AG04450 (cell line): ENCODE data around the gene BOLA2B. TPM values are rescaled to one million over a fixed set of nuclear protein-coding genes. Genes with fewer than 3 reads are reported as not detected.
A peak's percentile ranks its signal among the peaks of the same experiment; 100 is the strongest.

ENCODE experiments used
- CTCF ChIA-PET: fragments of 300-600, 350-600 bp; formaldehyde crosslinking; extraction: SDS; loops from one replicate; lab custom pipeline; 2022; ENCODE audit warnings: antibody characterized with exemption, inconsistent platforms; lab: Charles Lee
- POLR2A ChIA-PET: fragments of 350-600 bp; formaldehyde crosslinking; extraction: SDS; loops from one replicate; lab custom pipeline; 2021; ENCODE audit warnings: antibody characterized with exemption, inconsistent platforms; lab: Yijun Ruan, JAX
- DNase-seq: peaks from one replicate; pipeline ENCODE4 v3.0.0-alpha.2; 2011; ENCODE audit warnings: low read depth, low spot score
- H3K27ac ChIP-seq: one replicate; pipeline ENCODE4 v1.5.1; 2012; ENCODE audit warnings: low read depth, low read length, control low read depth
- H3K27me3 ChIP-seq: one replicate; pipeline ENCODE4 v1.6.0; 2012; ENCODE audit warnings: low read length; ENCODE audit not compliant: control insufficient read depth, insufficient read depth
- H3K4me3 ChIP-seq: 2 replicates; pipeline ENCODE4 v1.5.1; 2011; ENCODE audit warnings: mild to moderate bottlenecking, low read depth, low read length, control low read depth
- H3K9me3 ChIP-seq: 2 replicates; pipeline ENCODE4 v1.5.1; 2012; ENCODE audit warnings: low read length; ENCODE audit not compliant: control insufficient read depth, insufficient read depth
- CTCF ChIP-seq: IDR thresholded peaks from 2 replicates; pipeline ENCODE4 v1.5.1; 2011; ENCODE audit warnings: low read depth, low read length, control low read depth, inconsistent platforms
- polyA plus RNA-seq: library from polyadenylated mRNA; depleted of rRNA; stranded (reverse); fragments of >200 nt; gene quantifications from 2 replicates; pipeline ENCODE4 v1.2.3, GENCODE V29; 2011

The BOLA2B gene
- polyA plus RNA-seq, 1 experiment: 17.5 TPM

- no peaks in the 10 kb centered on the region for H3K27me3 ChIP-seq
- H3K9me3 ChIP-seq: no peaks in the 10 kb centered on the region; the same call in 1 of the 2 replicates
- no peak for DNase-seq
- no peak overlapping the region for H3K27ac ChIP-seq
- no peak overlapping the region for H3K4me3 ChIP-seq
- ChIA-PET POLR2A (no interaction called here), CTCF (no interaction called here)
- no peak for TF ChIP-seq CTCF
Measured at GRCh38 chr16:30185683-30186421, 7.6 kb downstream of the BOLA2B start.

GRCh38 chr16:30184891-30185682, 8.4 kb downstream of the BOLA2B start:
- H3K27ac ChIP-seq: no peak overlapping the region
- POLR2A ChIA-PET: no interaction called here
- CTCF ChIA-PET: no interaction called here
- no peaks in the 10 kb centered on the region for H3K27me3 ChIP-seq
- DNase-seq: no peak
- H3K9me3 ChIP-seq: no peaks in the 10 kb centered on the region; the same call in 1 of the 2 replicates
- H3K4me3 ChIP-seq: no peak overlapping the region
- no peak for TF ChIP-seq CTCF

GRCh38 chr16:30184096-30184890, 9.2 kb downstream of the BOLA2B start:
- CTCF ChIA-PET: no interaction called here
- TF ChIP-seq CTCF: no peak
- Histone ChIP-seq H3K9me3 (no peaks in the 10 kb centered on the region; the same call in 1 of the 2 replicates), H3K27me3 (no peaks in the 10 kb centered on the region), H3K27ac (no peak overlapping the region), H3K4me3 (peak overlapping the region; percentile 65)
- DNase-seq: no peak
- POLR2A ChIA-PET: interaction anchor here (1.0 kb wide), 1 partner anchor 119 kb away, joined by 3 read pairs; the partner anchor contains the start of gene ALDOA

GRCh38 chr16:30183233-30184095, 10.0 kb downstream of the BOLA2B start, which contains the start of gene CORO1A:
Gene CORO1A, plus strand, starts transcription at chr16:30183602. Its CDS starts 1,608 bp downstream, at chr16:30185210.
- TF ChIP-seq CTCF: no peak
- Histone ChIP-seq H3K4me3 (peak within 1 kb of the TSS; percentile 65), H3K9me3 (no peaks in the 10 kb centered on the region; the same call in 1 of the 2 replicates), H3K27ac (no peak within 1 kb of the TSS), H3K27me3 (no peaks in the 10 kb centered on the region)
- peak; percentile 18 for DNase-seq
- CTCF ChIA-PET: interaction anchor here (0.6 kb wide), 1 partner anchor 369 kb away, joined by 3 read pairs; no protein-coding TSS in a partner anchor
- POLR2A ChIA-PET: interaction anchor here (0.6 to 1.0 kb wide), 2 partner anchors 118 to 1360 kb away, joined by 3 read pairs; partner anchors contain the start of genes ALDOA and ATXN2L
